Effector CD8-positive, alpha-beta T cell (primary cell): ENCODE data around the gene FIGNL1.

ENCODE experiments used
- DNase-seq: peaks from one replicate; lab custom pipeline; 2025; lab: John Stamatoyannopoulos, UW
- total RNA-seq, 4 experiments: gene quantifications; one replicate each; lab custom pipeline; 2026; lab: John Stamatoyannopoulos, UW

The FIGNL1 gene
- 24.5 to 42.5 (median 36.2) reads per million in 4 experiments for total RNA-seq

GRCh38 chr7:50449881-50450589, at the start of gene FIGNL1:
Gene FIGNL1 (minus strand): TSS chr7:50450350. CDS start chr7:50447287, 3,063 bp downstream.
- peak; percentile 65 for DNase-seq

GRCh38 chr7:50499092-50499491, 48.9 kb upstream of the FIGNL1 start:
- no peak for DNase-seq

GRCh38 chr7:50497968-50498367, 47.8 kb upstream of the FIGNL1 start:
- no peak for DNase-seq

GRCh38 chr7:50497068-50497642, 47.0 kb upstream of the FIGNL1 start:
- no peak for DNase-seq

GRCh38 chr7:50496569-50496968, 46.4 kb upstream of the FIGNL1 start:
- DNase-seq: no peak

GRCh38 chr7:50495746-50496145, 45.6 kb upstream of the FIGNL1 start:
- DNase-seq: no peak

GRCh38 chr7:50492770-50493519, 42.8 kb upstream of the FIGNL1 start:
- DNase-seq: no peak

- no peak for DNase-seq
Observed at GRCh38 chr7:50491943-50492342, 41.8 kb upstream of the FIGNL1 start.

GRCh38 chr7:50491209-50491608, 41.1 kb upstream of the FIGNL1 start:
- DNase-seq: no peak

GRCh38 chr7:50488379-50488778, 38.2 kb upstream of the FIGNL1 start:
- DNase-seq: no peak

GRCh38 chr7:50486512-50486911, 36.4 kb upstream of the FIGNL1 start:
- DNase-seq: no peak

- no peak for DNase-seq
Observed at GRCh38 chr7:50481867-50482266, 31.7 kb upstream of the FIGNL1 start.

- DNase-seq: no peak
Observed at GRCh38 chr7:50480797-50481196, 30.6 kb upstream of the FIGNL1 start.

- no peak for DNase-seq
Observed at GRCh38 chr7:50479743-50480517, 29.8 kb upstream of the FIGNL1 start.

- DNase-seq: no peak
Observed at GRCh38 chr7:50477640-50478039, 27.5 kb upstream of the FIGNL1 start.

GRCh38 chr7:50476953-50477625, 26.9 kb upstream of the FIGNL1 start:
- DNase-seq: no peak

- no peak for DNase-seq
Observed at GRCh38 chr7:50475340-50475739, 25.2 kb upstream of the FIGNL1 start.

- no peak for DNase-seq
Observed at GRCh38 chr7:50474382-50475160, 24.4 kb upstream of the FIGNL1 start.

GRCh38 chr7:50473531-50473930, 23.4 kb upstream of the FIGNL1 start:
- DNase-seq: no peak

- DNase-seq: no peak
Observed at GRCh38 chr7:50472427-50472826, 22.3 kb upstream of the FIGNL1 start.

- no peak for DNase-seq
Observed at GRCh38 chr7:50471970-50472369, 21.8 kb upstream of the FIGNL1 start.
